Measurements from ENCODE around the gene MFN2. TPM values are rescaled to one million over a fixed set of nuclear protein-coding genes. Genes with fewer than 3 reads are reported as not detected.

MFN2 gene
- total and polyA plus RNA-seq, 2 of the 8 experiments (the other 6 are each of a cell fraction or from before 2014, with no cell fraction given) = 34.0 to 62.5 TPM

DNA sequence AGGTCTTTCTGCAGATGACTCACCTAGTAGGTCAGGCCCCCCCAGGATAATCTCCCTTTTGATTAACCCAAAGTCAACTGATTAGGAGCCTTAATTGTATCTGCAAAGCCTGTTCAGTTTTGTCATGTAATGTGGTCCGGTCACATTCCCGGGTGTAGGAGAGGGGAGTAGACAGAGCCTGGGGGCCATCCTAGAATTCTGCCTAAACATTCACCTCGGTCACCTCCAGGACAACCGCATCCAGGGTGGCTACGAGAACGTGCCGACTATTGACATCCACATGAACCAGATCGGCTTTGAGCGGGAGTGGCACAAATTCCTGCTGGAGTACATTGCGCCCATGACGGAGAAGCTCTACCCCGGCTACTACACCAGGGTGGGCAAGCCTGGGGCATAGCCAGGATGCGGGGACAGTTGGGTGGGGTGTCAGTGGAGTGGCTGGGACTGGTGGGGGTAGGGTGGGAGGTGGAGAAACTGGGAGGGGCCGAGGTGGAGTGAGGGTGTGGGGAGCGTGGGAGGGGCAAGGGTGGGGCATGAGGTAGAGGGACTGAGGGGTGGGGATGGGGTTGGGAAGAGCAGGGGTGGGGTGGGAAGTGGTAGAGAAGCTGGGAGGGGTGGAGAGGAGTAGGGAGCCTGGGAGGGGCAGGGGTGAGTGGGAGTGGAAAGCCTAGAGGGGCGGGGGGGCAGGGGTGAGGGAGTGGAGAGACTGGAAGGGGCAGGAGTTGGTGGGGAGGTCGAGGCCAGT is 9.6 kb upstream of the MFN2 start:
- POLR2A ChIA-PET (ENCODE audit: partially characterized antibody) = interaction anchor here (0.6 to 15.6 kb wide), 8 partner anchors 10 to 195 kb away, joined by 3 to 220 read pairs (median 3); partner anchors contain the start of gene MFN2
- no peak for FAIRE-seq
- Histone ChIP-seq H3K23ac (ENCODE audit: insufficient read length) (no peak overlapping the region), H3K4me3 (ENCODE audit: extremely low read depth in 1 of 4, insufficient read depth in 2 of 4, low read depth in 3 of 4, low read length in 4 of 4) (no peak overlapping the region), H4K20me1 (replicated peaks in 1 of 2; ENCODE audit: control insufficient read depth in 1 of 2, insufficient read depth in 2 of 2, low read length in 2 of 2) (peaks cover 1 to 5% of the 10 kb centered on the region in 2 experiments), H3K79me2 (ENCODE audit: control insufficient read depth in 1 of 2, insufficient read depth in 2 of 2, low read length in 2 of 2) (no peaks in the 10 kb centered on the region), H2BK120ac (replicated peaks; ENCODE audit: low read depth, low read length) (no peak overlapping the region), H3K27ac (ENCODE audit: low read depth, low read length) (no peak overlapping the region), H2BK20ac (ENCODE audit: low read length) (no peak overlapping the region), H2BK12ac (ENCODE audit: low read depth, low read length) (no peak overlapping the region), H3K18ac (ENCODE audit: extremely low read depth, low read length) (no peak overlapping the region), H2AK5ac (ENCODE audit: low read depth, low read length) (no peak overlapping the region), H3K4ac (replicated peaks; ENCODE audit: insufficient read length, low read depth, low read length) (no peak overlapping the region), H2BK15ac (ENCODE audit: low read length) (no peak overlapping the region), H4K91ac (replicated peaks; ENCODE audit: insufficient read length, low read length) (no peak overlapping the region), H3K9me3 (ENCODE audit: insufficient read depth in 2 of 2, low read depth in 1 of 2, low read length in 1 of 2) (no peaks in the 10 kb centered on the region), H2AFZ (ENCODE audit: low read length) (no peak overlapping the region), H3K14ac (ENCODE audit: insufficient read length) (no peak overlapping the region), H3K9ac (replicated peaks in 1 of 4; ENCODE audit: extremely low read depth in 1 of 4, low read depth in 3 of 4, low read length in 3 of 4) (no peak overlapping the region), H2BK5ac (ENCODE audit: low read depth, low read length) (no peak overlapping the region), H3K4me2 (ENCODE audit: insufficient read depth in 1 of 2, low read depth in 2 of 2, low read length in 2 of 2) (no peak overlapping the region), H3K36me3 (ENCODE audit: control insufficient read depth in 2 of 4, insufficient read depth in 4 of 4, low read length in 3 of 4) (peaks cover 0 to 9% (median 5%) of the 10 kb centered on the region in 4 experiments; a peak in 3 of 8 replicates), H3K79me1 (ENCODE audit: low read depth, low read length) (no peaks in the 10 kb centered on the region), H4K5ac (ENCODE audit: insufficient read length, low read depth, low read length) (no peak overlapping the region), H3K4me1 (replicated peaks in 1 of 4; ENCODE audit: control insufficient read depth in 3 of 4, insufficient read depth in 4 of 4, low read length in 3 of 4) (no peaks in the 10 kb centered on the region), H3K27me3 (replicated peaks in 1 of 4; ENCODE audit: control insufficient read depth in 3 of 4, extremely low read depth in 1 of 4, insufficient read depth in 3 of 4, low read length in 3 of 4) (no peaks in the 10 kb centered on the region), H4K8ac (ENCODE audit: extremely low read depth, insufficient read depth, low read length) (no peak overlapping the region), H3K56ac (replicated peaks; ENCODE audit: insufficient read length, low read depth, low read length) (no peak overlapping the region), H3K23me2 (ENCODE audit: low read depth, low read length) (no peaks in the 10 kb centered on the region)
- CTCF ChIA-PET (ENCODE audit: partially characterized antibody) = interaction anchor here (1.0 to 1.3 kb wide), 2 partner anchors 48 to 106 kb away, joined by 3 read pairs; no protein-coding TSS in a partner anchor
- DNase-seq (ENCODE audit: low read depth in 1 of 2, low spot score in 2 of 2) = no peak
- TF ChIP-seq SRF (IDR thresholded peaks at IDR 0.05; ENCODE audit: low read depth, low read length) = no peak
- no peak for TF ChIP-seq CHD1 (IDR thresholded peaks at IDR 0.05; ENCODE audit: low read depth, low read length)
- TF ChIP-seq RNF2 (IDR thresholded peaks at IDR 0.05; ENCODE audit: borderline replicate concordance, low read depth, low read length, missing control alignments, poor library complexity, severe bottlenecking) = no peak
- no peak for TF ChIP-seq JUND (IDR thresholded peaks at IDR 0.05; ENCODE audit: low read length)
- no peak for TF ChIP-seq BRCA1 (IDR thresholded peaks at IDR 0.05; ENCODE audit: low read depth, low read length)
- no peak for TF ChIP-seq RAD21 (IDR thresholded peaks at IDR 0.05 in 1 of 2, conservative IDR thresholded peaks at IDR 0.05 in 1 of 2; ENCODE audit: low read depth in 2 of 2, low read length in 2 of 2)
- TF ChIP-seq POU5F1 (IDR thresholded peaks at IDR 0.05; ENCODE audit: low read depth, low read length) = no peak
- 89% methylated on average over 13 of the region's 17 CpGs; no CpG with 5 or more reads in 1 of the 2 experiments for WGBS, 2 experiments (ENCODE audit: extremely low coverage in 1 of 2, insufficient coverage in 1 of 2, insufficient read length in 1 of 2, insufficient replicate concordance in 2 of 2, low coverage in 1 of 2, low lambda C conversion rate in 2 of 2, missing lambda C conversion rate in 1 of 2)

Measured in H1 (cell line).